Left lung (tissue), 10 donors: Measurements from ENCODE around the gene ZNF580. TPM values are rescaled to one million over a fixed set of nuclear protein-coding genes. Genes with fewer than 3 reads are reported as not detected.

Experiments used
- ATAC-seq: fragments of 200-7000 bp; cut with Tn5 transposase; one replicate; pipeline ENCODE4 v1.9.1; 2020; ENCODE audit warnings: moderate library complexity
- DNase-seq, 4 donors: peaks; one replicate each; pipeline ENCODE4 v3.0.0-alpha.2; 2013 to 2020
- H3K27ac ChIP-seq, 2 donors: fragments of 200-600 bp; sonication (generic) in 1 of 2; one replicate each; pipeline versions ENCODE4 v1.5.0 to v1.8.0; 2020 to 2021
- H3K27me3 ChIP-seq, 2 donors: fragments of 200-600 bp; sonication (generic) in 1 of 2; one replicate each; pipeline versions ENCODE4 v1.5.0 to v1.8.0; 2020 to 2021
- H3K36me3 ChIP-seq, 2 donors: fragments of 200-600 bp; sonication (generic) in 1 of 2; one replicate each; pipeline versions ENCODE4 v1.5.0 to v1.8.0; 2020 to 2021
- H3K4me1 ChIP-seq, 2 donors: fragments of 200-600 bp; one replicate each; pipeline ENCODE4 v1.8.0; 2021
- H3K4me3 ChIP-seq, 2 donors: fragments of 200-600 bp; sonication (generic) in 1 of 2; one replicate each; pipeline versions ENCODE4 v1.5.0 to v1.8.0; 2020 to 2021; ENCODE audit warnings: mild to moderate bottlenecking in 1 of 2
- H3K9me3 ChIP-seq, 2 donors: fragments of 200-600 bp; sonication (generic) in 1 of 2; one replicate each; pipeline versions ENCODE4 v1.5.0 to v1.8.0; 2020 to 2021
- intact Hi-C, 2 donors: fragments of 100-400 bp; cut with DNase I; formaldehyde crosslinking; loops; one replicate each; pipeline versions ENCODE4 v1.11.2 to v1.14.2; 2022
- polyA plus RNA-seq, 6 donors: library from polyadenylated mRNA; unstranded; fragments of 120-200 nt; gene quantifications; one replicate each; pipeline ENCODE4 v1.2.1, GENCODE V29; 2013; ENCODE audit not compliant: insufficient read length in 6 of 6
- total RNA-seq, 2 donors: library from RNA; stranded (reverse); fragmentation: NEBNext Ultra II Directional; extraction: Animal tissue kit (Norgen Biotek cat#: 25700); gene quantifications; one replicate each; pipeline ENCODE4 v1.2.1, GENCODE V29; 2021
- TF ChIP-seq, protein P1 (sequence below), 2 donors: fragments of 200-600 bp; sonication (generic) in 1 of 2; IDR thresholded peaks; one replicate each; pipeline versions ENCODE4 v1.5.0 to v1.8.0; 2021; ENCODE audit warnings: antibody characterized with exemption in 2 of 2
- donor health status: DM: no; HTN: yes; CAD: no.
- donor health status: DM: no; HTN: no; CAD: no.

ZNF580 gene
- total and polyA plus RNA-seq, 8 donors = 33.8 to 49.5 (median 39.1) TPM

DNA sequence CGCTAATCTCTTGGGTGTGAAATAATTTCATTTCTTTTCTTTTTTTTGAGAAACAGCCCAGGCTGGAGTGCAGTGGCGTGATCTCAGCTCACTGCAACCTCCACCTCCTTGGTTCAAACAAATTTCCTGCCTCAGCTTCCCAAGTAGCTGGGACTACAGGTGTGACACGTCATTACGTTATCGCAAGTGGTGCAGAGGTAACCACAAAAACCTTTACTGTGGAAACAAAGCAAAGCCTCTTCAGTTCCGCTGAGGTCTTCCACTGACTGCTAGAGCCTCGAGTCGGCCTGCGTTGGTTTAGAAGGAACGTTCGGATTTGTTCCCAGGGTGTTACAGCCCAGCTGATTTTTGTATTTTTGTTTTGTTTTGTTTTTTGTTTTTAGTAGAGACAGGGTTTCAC, 14.5 kb upstream of the ZNF580 start:
- peaks cover 0 to 9% of the 10 kb centered on the region in 2 donors for H3K36me3 ChIP-seq
- no peak for DNase-seq
- H3K4me1 ChIP-seq = peaks cover 3 to 25% of the 10 kb centered on the region in 2 donors
- no peak for ATAC-seq
- TF ChIP-seq, protein P1, sequence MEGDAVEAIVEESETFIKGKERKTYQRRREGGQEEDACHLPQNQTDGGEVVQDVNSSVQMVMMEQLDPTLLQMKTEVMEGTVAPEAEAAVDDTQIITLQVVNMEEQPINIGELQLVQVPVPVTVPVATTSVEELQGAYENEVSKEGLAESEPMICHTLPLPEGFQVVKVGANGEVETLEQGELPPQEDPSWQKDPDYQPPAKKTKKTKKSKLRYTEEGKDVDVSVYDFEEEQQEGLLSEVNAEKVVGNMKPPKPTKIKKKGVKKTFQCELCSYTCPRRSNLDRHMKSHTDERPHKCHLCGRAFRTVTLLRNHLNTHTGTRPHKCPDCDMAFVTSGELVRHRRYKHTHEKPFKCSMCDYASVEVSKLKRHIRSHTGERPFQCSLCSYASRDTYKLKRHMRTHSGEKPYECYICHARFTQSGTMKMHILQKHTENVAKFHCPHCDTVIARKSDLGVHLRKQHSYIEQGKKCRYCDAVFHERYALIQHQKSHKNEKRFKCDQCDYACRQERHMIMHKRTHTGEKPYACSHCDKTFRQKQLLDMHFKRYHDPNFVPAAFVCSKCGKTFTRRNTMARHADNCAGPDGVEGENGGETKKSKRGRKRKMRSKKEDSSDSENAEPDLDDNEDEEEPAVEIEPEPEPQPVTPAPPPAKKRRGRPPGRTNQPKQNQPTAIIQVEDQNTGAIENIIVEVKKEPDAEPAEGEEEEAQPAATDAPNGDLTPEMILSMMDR (IDR thresholded peaks at IDR 0.05) = no peak
- intact Hi-C loops = no loop called here
- H3K4me3 ChIP-seq = no peak overlapping the region
- no peaks in the 10 kb centered on the region for H3K27me3 ChIP-seq
- H3K9me3 ChIP-seq = no peaks in the 10 kb centered on the region
- H3K27ac ChIP-seq = no peak overlapping the region

DNA sequence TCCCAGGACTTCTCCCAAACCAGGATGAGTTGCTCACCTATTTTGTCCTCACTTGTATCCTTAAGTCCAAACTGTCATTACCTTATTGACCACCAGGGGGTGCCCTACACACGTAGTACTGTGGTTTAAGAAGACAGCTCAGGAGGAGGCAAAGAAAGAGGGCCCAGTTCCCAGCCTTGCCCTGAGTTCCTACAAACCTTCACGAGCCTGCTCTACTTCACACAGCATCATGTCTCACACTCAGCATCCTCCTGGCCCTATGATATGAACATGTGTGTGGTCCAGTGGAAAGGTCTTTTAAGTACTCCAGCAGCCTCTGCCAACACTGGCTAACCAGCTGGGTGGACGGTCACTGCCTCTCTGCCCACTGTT, 8.4 kb upstream of the ZNF580 start:
- peak in 3 of 4 donors; percentile 79 to 92 (median 80) for DNase-seq
- ATAC-seq = peak; percentile 88

DNA sequence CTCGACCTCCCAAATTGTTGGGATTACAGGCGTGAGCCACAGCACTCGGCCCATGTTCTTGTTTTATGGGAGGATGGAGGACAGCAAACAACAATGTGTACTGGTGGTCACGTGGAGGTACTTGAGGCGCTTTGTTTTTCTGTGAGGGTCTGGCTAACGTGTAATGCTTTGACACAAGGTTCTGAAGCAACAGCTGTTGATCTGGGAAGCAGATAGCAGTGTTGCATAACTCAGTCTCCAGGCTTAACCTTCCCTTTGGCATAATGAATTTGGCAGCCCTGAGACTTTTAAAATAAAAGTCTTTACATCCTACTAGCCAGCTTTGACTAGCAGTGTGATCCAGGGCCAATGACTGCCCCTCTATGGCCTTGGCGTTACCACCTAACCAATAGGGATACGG, 6.9 kb upstream of the ZNF580 start:
- H3K27me3 ChIP-seq = no peaks in the 10 kb centered on the region
- no peaks in the 10 kb centered on the region for H3K36me3 ChIP-seq
- no peaks in the 10 kb centered on the region for H3K9me3 ChIP-seq
- peak overlapping the region in 1 of 2 donors; percentile 87 for H3K4me3 ChIP-seq
- H3K27ac ChIP-seq = peak overlapping the region; percentile 84 to 95
- DNase-seq (peak in 1 of 4 donors; percentile 41), ATAC-seq (no peak)
- TF ChIP-seq, protein P1 (IDR thresholded peaks at IDR 0.05) = no peak
- H3K4me1 ChIP-seq = peaks cover 8 to 47% of the 10 kb centered on the region in 2 donors
- intact Hi-C loops = no loop called here

More for the DNA sequence above, 8.4 kb upstream of the ZNF580 start:
- TF ChIP-seq, protein P1 (IDR thresholded peaks at IDR 0.05) = peak; percentile 86 to 90
- no peaks in the 10 kb centered on the region for H3K36me3 ChIP-seq
- H3K4me1 ChIP-seq = peaks cover 8 to 40% of the 10 kb centered on the region in 2 donors
- intact Hi-C loops = no loop called here
- no peaks in the 10 kb centered on the region for H3K9me3 ChIP-seq
- H3K27me3 ChIP-seq = no peaks in the 10 kb centered on the region
- H3K27ac ChIP-seq = no peak overlapping the region
- H3K4me3 ChIP-seq = no peak overlapping the region

- Histone ChIP-seq H3K9me3 (no peaks in the 10 kb centered on the region), H3K36me3 (no peaks in the 10 kb centered on the region), H3K4me1 (peaks cover 14 to 60% of the 10 kb centered on the region in 2 donors), H3K27me3 (no peaks in the 10 kb centered on the region), H3K4me3 (peak overlapping the region; percentile 76 to 87), H3K27ac (peak overlapping the region; percentile 84 to 95)
- TF ChIP-seq, protein P1 (IDR thresholded peaks at IDR 0.05) = no peak
- intact Hi-C loops = no loop called here
- ATAC-seq = no peak
- peak in 1 of 4 donors; percentile 70 for DNase-seq
Observed at GRCh38 chr19:55635334-55635717, 5.5 kb upstream of the ZNF580 start.

GRCh38 chr19:55635856-55636440, 4.9 kb upstream of the ZNF580 start:
- intact Hi-C loops = no loop called here
- Histone ChIP-seq H3K4me1 (peaks cover 17 to 66% of the 10 kb centered on the region in 2 donors), H3K27ac (peak overlapping the region in 1 of 2 donors; percentile 95)

More at GRCh38 chr19:55635856-55636440, 4.9 kb upstream of the ZNF580 start:
- ATAC-seq (no peak), DNase-seq (peak in 1 of 4 donors; percentile 9)
- no peaks in the 10 kb centered on the region for H3K9me3 ChIP-seq
- TF ChIP-seq, protein P1 (IDR thresholded peaks at IDR 0.05) = no peak
- H3K4me3 ChIP-seq = peak overlapping the region; percentile 76 to 87
- no peaks in the 10 kb centered on the region for H3K27me3 ChIP-seq
- no peaks in the 10 kb centered on the region for H3K36me3 ChIP-seq
